ENCODE measurements around the gene SPNS2. TPM values are rescaled to one million over a fixed set of nuclear protein-coding genes. Genes with fewer than 3 reads are reported as not detected.
A peak's percentile ranks its signal among the peaks of the same experiment; 100 is the strongest.

The SPNS2 gene
- total RNA-seq, 6 donors from 2014 or later: 41.8 to 89.1 (median 55.2) TPM

GRCh38 chr17:4507361-4508111, 8.9 kb downstream of the SPNS2 start:
- Histone ChIP-seq H3K4me1 (peaks cover 92 to 98% (median 94%) of the 10 kb centered on the region in 4 donors), H3K36me3 (peaks cover 0 to 4% (median 0%) of the 10 kb centered on the region in 4 donors), H3K9me3 (no peaks in the 10 kb centered on the region), H3K27ac (peak overlapping the region; percentile 45 to 91 (median 80)), H3K4me3 (no peak overlapping the region), H3K27me3 (no peaks in the 10 kb centered on the region)
- 36 to 61% methylated on average over 7 to 8 of the region's 8 CpGs for WGBS, 2 donors
- TF ChIP-seq EP300 (IDR thresholded peaks at IDR 0.05) (peak in 1 of 4 donors; percentile 33), POLR2AphosphoS5 (IDR thresholded peaks at IDR 0.05) (no peak)
- DNase-seq (peak in 1 of 2 donors; percentile 72), ATAC-seq (ENCODE audit: low FRiP score in 2 of 2) (no peak)

GRCh38 chr17:4508207-4508606, 9.5 kb downstream of the SPNS2 start:
- Histone ChIP-seq H3K4me3 (no peak overlapping the region), H3K9me3 (no peaks in the 10 kb centered on the region), H3K27me3 (no peaks in the 10 kb centered on the region), H3K27ac (peak overlapping the region; percentile 45 to 91 (median 80)), H3K4me1 (peaks cover 91 to 98% (median 93%) of the 10 kb centered on the region in 4 donors), H3K36me3 (peaks cover 0 to 2% (median 0%) of the 10 kb centered on the region in 4 donors)
- DNase-seq (no peak), ATAC-seq (ENCODE audit: low FRiP score in 2 of 2) (no peak)
- TF ChIP-seq CTCF (IDR thresholded peaks at IDR 0.05): no peak
- no peak for TF ChIP-seq POLR2AphosphoS5 (IDR thresholded peaks at IDR 0.05)
- no peak for TF ChIP-seq POLR2A (IDR thresholded peaks at IDR 0.05)
- no peak for TF ChIP-seq EP300 (IDR thresholded peaks at IDR 0.05)
- WGBS, 2 donors: 84% methylated on average over 3 of the region's 3 CpGs; no CpG with 5 or more reads in 1 of the 2 donors

GRCh38 chr17:4509401-4509800, 10.7 kb downstream of the SPNS2 start:
- WGBS, 2 donors: 25 to 39% methylated on average over 4 to 8 of the region's 8 CpGs
- Histone ChIP-seq H3K27ac (peak overlapping the region; percentile 68 to 91 (median 80)), H3K9me3 (no peaks in the 10 kb centered on the region), H3K36me3 (no peaks in the 10 kb centered on the region), H3K4me1 (peaks cover 92 to 99% (median 95%) of the 10 kb centered on the region in 4 donors), H3K27me3 (no peaks in the 10 kb centered on the region), H3K4me3 (no peak overlapping the region)
- ATAC-seq (ENCODE audit: low FRiP score in 2 of 2) (no peak), DNase-seq (peak; percentile 64)
- TF ChIP-seq CTCF (IDR thresholded peaks at IDR 0.05) (peak in 3 of 6 experiments; percentile 20 to 50 (median 32)), POLR2AphosphoS5 (IDR thresholded peaks at IDR 0.05) (no peak)

GRCh38 chr17:4509923-4510617, 11.4 kb downstream of the SPNS2 start:
- TF ChIP-seq POLR2AphosphoS5 (IDR thresholded peaks at IDR 0.05): peak; percentile 41
- peak in 2 of 4 donors; percentile 6 to 41 for TF ChIP-seq EP300 (IDR thresholded peaks at IDR 0.05)
- no peak for TF ChIP-seq CTCF (IDR thresholded peaks at IDR 0.05)

GRCh38 chr17:4510618-4510941, 11.9 kb downstream of the SPNS2 start:
- no peaks in the 10 kb centered on the region for H3K36me3 ChIP-seq
- H3K4me1 ChIP-seq: peaks cover 93 to 99% (median 97%) of the 10 kb centered on the region in 4 donors
- no peaks in the 10 kb centered on the region for H3K9me3 ChIP-seq
- H3K27ac ChIP-seq: peak overlapping the region; percentile 68 to 91 (median 80)
- ATAC-seq (ENCODE audit: low FRiP score in 2 of 2) (no peak), DNase-seq (no peak)
- no peak overlapping the region for H3K4me3 ChIP-seq
- no peak for TF ChIP-seq POLR2A (IDR thresholded peaks at IDR 0.05)
- no peak for TF ChIP-seq CTCF (IDR thresholded peaks at IDR 0.05)
- TF ChIP-seq POLR2AphosphoS5 (IDR thresholded peaks at IDR 0.05): peak in 1 of 2 donors; percentile 2
- TF ChIP-seq EP300 (IDR thresholded peaks at IDR 0.05): no peak
- WGBS, 2 donors: 59 to 63% methylated on average over 11 of the region's 11 CpGs
- H3K27me3 ChIP-seq: no peaks in the 10 kb centered on the region

More at GRCh38 chr17:4509923-4510617, 11.4 kb downstream of the SPNS2 start:
- WGBS, 2 donors: 47 to 68% methylated on average over 18 to 21 of the region's 21 CpGs
- Histone ChIP-seq H3K27me3 (no peaks in the 10 kb centered on the region), H3K27ac (peak overlapping the region; percentile 68 to 91 (median 80)), H3K9me3 (no peaks in the 10 kb centered on the region), H3K4me3 (no peak overlapping the region), H3K36me3 (no peaks in the 10 kb centered on the region), H3K4me1 (peaks cover 92 to 99% (median 95%) of the 10 kb centered on the region in 4 donors)
- ATAC-seq (ENCODE audit: low FRiP score in 2 of 2) (no peak), DNase-seq (peak in 1 of 2 donors; percentile 74)

Measured in upper lobe of left lung (tissue), 6 donors.